Tibial artery (tissue), 4 donors: ENCODE data around the gene NFIA.

Source experiments
- DNase-seq, 2 donors: peaks; one replicate each; pipeline ENCODE4 v3.0.0-alpha.2; 2019
- H3K27ac ChIP-seq, 2 donors: fragments of 200-600 bp; sonication (generic) in 1 of 2; 1 replicate in 1 of 2; 2 replicates in 1 of 2; pipeline ENCODE4 v1.5.1; 2018 to 2019; ENCODE audit warnings: mild to moderate bottlenecking in 1 of 2
- H3K27me3 ChIP-seq, 2 donors: fragments of 200-600 bp; sonication (generic) in 1 of 2; one replicate each; pipeline versions ENCODE4 v1.5.1 to v1.6.0; 2016 to 2019
- H3K36me3 ChIP-seq, 3 donors: fragments of 200-600 bp; sonication (generic) in 2 of 3; one replicate each; pipeline ENCODE4 v1.5.1; 2016 to 2019; ENCODE audit warnings: mild to moderate bottlenecking in 2 of 3
- H3K4me1 ChIP-seq, 4 donors: fragments of 200-600 bp; sonication (generic) in 2 of 4; 1 replicate in 3 of 4; 2 replicates in 1 of 4; pipeline ENCODE4 v1.5.1; 2016 to 2019
- H3K4me3 ChIP-seq, 2 donors: fragments of 200-600 bp; sonication (generic) in 1 of 2; 1 replicate in 1 of 2; 2 replicates in 1 of 2; pipeline ENCODE4 v1.5.1; 2018 to 2019; ENCODE audit warnings: mild to moderate bottlenecking in 2 of 2
- H3K9me3 ChIP-seq, 3 donors: fragments of 200-600 bp; sonication (generic) in 1 of 3; one replicate each; pipeline ENCODE4 v1.5.1; 2016 to 2019
- CTCF ChIP-seq, 2 experiments: fragments of 200-600 bp in 1 of 2; fragments of 450-650 bp in 1 of 2; IDR thresholded peaks; one replicate each; pipeline ENCODE4 v1.5.1; 2017 to 2019; ENCODE audit warnings: antibody characterized with exemption in 2 of 2, mild to moderate bottlenecking in 1 of 2, moderate library complexity in 1 of 2
- intact Hi-C: fragments of 100-400 bp; cut with DNase I; formaldehyde crosslinking; loops from one replicate; pipeline ENCODE4 v1.15.0; 2023; ENCODE audit warnings: low total_unique reads

Gene NFIA

DNA sequence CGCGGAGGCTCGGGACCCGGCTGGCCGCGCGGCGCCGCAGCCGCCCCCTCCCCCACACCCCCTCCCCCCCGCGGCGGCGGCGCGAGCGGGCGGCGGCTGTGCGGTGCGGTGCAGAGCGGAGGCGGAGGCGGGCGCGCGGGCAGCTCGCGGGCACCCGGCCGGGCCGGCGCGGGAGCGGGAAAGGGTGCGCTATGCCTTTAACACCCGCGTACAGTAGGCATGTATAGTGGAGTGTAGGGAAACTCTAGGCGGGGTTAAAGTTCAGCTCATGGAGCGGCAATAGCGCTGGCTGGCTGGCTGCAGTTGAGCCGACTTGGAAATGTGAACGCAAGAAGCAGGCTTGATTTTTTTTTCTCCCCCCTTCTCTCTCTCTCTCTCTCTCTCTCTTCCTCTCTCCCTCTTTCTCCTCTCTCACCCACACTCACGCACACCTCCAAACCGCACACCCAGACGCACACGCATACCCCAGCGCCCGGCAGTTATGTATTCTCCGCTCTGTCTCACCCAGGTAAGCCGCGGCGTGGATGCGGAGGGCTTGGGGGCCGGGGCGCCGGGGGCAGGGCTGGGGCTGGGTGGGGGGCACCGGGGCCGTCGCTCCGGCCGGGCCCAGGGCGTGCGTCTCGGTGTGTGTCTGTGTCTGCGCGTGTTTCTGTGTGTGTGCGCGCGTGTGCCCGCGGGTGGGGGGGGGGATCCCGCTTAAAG lies at the start of gene NFIA:
Gene NFIA, plus strand, starts transcription at position 251 of the 702 bp plus-strand sequence.
- Histone ChIP-seq H3K27ac (peak within 1 kb of the TSS; percentile 99), H3K9me3 (no peaks in the 10 kb centered on the region), H3K4me1 (peaks cover 0 to 52% (median 31%) of the 10 kb centered on the region in 4 donors), H3K36me3 (no peaks in the 10 kb centered on the region), H3K4me3 (peak within 1 kb of the TSS; percentile 88 to 95), H3K27me3 (no peaks in the 10 kb centered on the region)
- DNase-seq, result peak; percentile 65 to 81
- no peak for TF ChIP-seq CTCF (IDR thresholded peaks at IDR 0.05)
- intact Hi-C loops, result loop anchor here (10.0 kb wide), 1 partner anchor 252 kb away; no protein-coding TSS in a partner anchor

- no peak for TF ChIP-seq CTCF (IDR thresholded peaks at IDR 0.05)
- Histone ChIP-seq H3K4me3 (no peak overlapping the region), H3K27ac (no peak overlapping the region), H3K36me3 (no peaks in the 10 kb centered on the region), H3K4me1 (no peaks in the 10 kb centered on the region), H3K9me3 (no peaks in the 10 kb centered on the region), H3K27me3 (no peaks in the 10 kb centered on the region)
- intact Hi-C loops, result no loop called here
- no peak for DNase-seq
Observed at GRCh38 chr1:61035880-61036279, 46.5 kb upstream of the NFIA start.

- intact Hi-C loops, result loop anchor here (5.0 to 10.0 kb wide), 7 partner anchors 35 to 1070 kb away; no protein-coding TSS in a partner anchor
- H3K27ac ChIP-seq, result peak overlapping the region; percentile 79 to 81
- H3K9me3 ChIP-seq, result no peaks in the 10 kb centered on the region
Observed at GRCh38 chr1:61042466-61043009, 39.8 kb upstream of the NFIA start.

GRCh38 chr1:61043010-61043820 lies 39.1 kb upstream of the NFIA start:
- intact Hi-C loops, result loop anchor here (5.0 to 10.0 kb wide), 7 partner anchors 34 to 1071 kb away; no protein-coding TSS in a partner anchor
- H3K36me3 ChIP-seq, result no peaks in the 10 kb centered on the region
- no peaks in the 10 kb centered on the region for H3K27me3 ChIP-seq
- peak; percentile 90 to 94 for TF ChIP-seq CTCF (IDR thresholded peaks at IDR 0.05)
- peak; percentile 89 to 93 for DNase-seq
- peak overlapping the region; percentile 79 to 81 for H3K27ac ChIP-seq
- H3K4me3 ChIP-seq, result peak overlapping the region; percentile 55 to 59
- peaks cover 0 to 11% (median 8%) of the 10 kb centered on the region in 4 donors for H3K4me1 ChIP-seq
- H3K9me3 ChIP-seq, result no peaks in the 10 kb centered on the region

More at GRCh38 chr1:61042466-61043009, 39.8 kb upstream of the NFIA start:
- no peaks in the 10 kb centered on the region for H3K36me3 ChIP-seq
- peak overlapping the region; percentile 55 to 59 for H3K4me3 ChIP-seq
- no peak for DNase-seq
- no peak for TF ChIP-seq CTCF (IDR thresholded peaks at IDR 0.05)
- no peaks in the 10 kb centered on the region for H3K27me3 ChIP-seq
- peaks cover 0 to 11% (median 8%) of the 10 kb centered on the region in 4 donors for H3K4me1 ChIP-seq

DNA sequence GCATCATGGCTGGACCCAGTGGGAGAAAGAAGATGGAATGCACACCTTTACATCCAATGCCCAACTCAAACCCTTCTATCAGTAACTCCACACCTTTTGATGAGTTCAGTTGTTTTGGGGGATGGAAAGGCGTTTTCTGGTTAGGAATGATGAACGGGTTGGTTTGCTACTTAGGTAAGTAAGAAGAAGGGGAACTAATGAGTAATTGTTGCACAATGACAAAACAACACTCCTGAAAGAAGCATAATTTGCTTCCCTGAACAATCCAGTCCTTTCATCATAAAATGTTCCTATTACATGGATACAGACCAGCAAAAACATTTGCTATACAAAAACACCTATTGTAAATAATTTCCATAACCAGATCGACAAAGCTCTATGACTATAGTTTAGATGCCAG lies 35.9 kb upstream of the NFIA start:
- no peak for TF ChIP-seq CTCF (IDR thresholded peaks at IDR 0.05)

More for the DNA sequence above, 35.9 kb upstream of the NFIA start:
- no peaks in the 10 kb centered on the region for H3K27me3 ChIP-seq
- no peaks in the 10 kb centered on the region for H3K9me3 ChIP-seq
- H3K4me1 ChIP-seq, result peaks cover 0 to 25% (median 12%) of the 10 kb centered on the region in 4 donors
- no peak overlapping the region for H3K27ac ChIP-seq
- no peak overlapping the region for H3K4me3 ChIP-seq
- no peak for DNase-seq
- intact Hi-C loops, result loop anchor here (10.0 kb wide), 1 partner anchor 598 kb away; no protein-coding TSS in a partner anchor
- H3K36me3 ChIP-seq, result no peaks in the 10 kb centered on the region
